Measurements from ENCODE around the gene RHOB.
A peak's percentile ranks its signal among the peaks of the same experiment; 100 is the strongest.
"Not testable (repeated sequence)": the region's sequence is repeated elsewhere in the genome, so short reads cannot be mapped to it uniquely, and the experiment has no call there.

RHOB gene
- 75.4 to 216 reads per million in 2 donors for total RNA-seq

DNA sequence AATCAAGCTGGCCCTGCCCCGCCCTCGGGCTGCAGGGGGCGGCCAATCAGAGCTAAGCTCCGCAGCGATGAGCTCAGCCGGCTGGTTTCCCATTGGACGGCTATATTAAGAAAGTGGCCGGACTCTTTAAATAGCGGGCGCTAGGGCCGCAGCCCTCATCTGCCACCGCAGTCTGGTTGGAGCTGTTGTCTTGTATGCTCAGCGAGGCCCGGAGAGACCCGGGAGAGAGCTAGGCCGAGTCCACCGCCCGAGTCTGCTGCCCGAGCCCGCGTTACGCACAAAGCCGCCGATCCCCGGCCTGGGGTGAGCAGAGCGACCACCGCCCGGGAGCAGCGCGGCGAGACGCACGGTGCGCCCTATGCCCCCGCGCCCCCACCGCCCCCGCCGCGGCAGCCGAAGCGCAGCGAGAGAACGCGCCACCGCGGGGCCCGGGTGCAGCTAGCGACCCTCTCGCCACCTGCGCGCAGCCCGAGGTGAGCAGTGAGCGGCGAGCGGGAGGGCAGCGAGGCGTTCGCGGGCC is at the start of gene RHOB:
Gene RHOB (plus strand): TSS at position 158 of the 520 bp plus-strand sequence. CDS start 392 bp downstream, outside the sequence.
- DNase-seq = peak; percentile 56 to 93 (median 78)

DNA sequence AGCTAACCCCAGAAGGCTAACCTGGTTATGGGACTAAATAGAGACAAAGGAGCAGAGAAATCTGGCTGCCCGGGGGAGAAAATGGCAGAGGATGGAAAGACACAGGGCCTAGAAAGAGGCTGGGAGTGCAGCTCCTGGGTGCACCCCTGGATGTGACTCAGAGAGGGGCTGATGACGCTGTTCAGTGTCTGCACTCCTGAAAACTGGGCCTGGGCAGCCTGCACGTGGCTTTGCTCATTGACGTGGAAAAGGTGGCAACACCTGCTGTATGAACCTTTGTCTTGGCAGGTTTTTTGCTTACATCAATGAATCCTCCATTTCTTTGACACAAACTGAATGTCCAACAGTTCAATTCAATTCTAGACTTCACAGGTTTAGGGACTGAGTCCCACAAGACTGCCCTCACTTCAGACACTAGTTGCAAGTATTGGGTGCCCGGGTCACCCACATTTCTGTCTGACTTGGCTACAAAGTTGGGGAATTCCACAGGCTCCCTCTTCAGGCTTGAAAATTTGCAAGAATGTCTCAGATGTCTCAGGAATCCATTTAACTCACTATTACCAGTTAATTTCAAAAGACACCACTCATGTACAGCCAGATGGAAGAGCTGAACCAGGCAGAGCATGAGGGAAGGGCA is 48.9 kb upstream of the RHOB start:
- no peak for DNase-seq

DNA sequence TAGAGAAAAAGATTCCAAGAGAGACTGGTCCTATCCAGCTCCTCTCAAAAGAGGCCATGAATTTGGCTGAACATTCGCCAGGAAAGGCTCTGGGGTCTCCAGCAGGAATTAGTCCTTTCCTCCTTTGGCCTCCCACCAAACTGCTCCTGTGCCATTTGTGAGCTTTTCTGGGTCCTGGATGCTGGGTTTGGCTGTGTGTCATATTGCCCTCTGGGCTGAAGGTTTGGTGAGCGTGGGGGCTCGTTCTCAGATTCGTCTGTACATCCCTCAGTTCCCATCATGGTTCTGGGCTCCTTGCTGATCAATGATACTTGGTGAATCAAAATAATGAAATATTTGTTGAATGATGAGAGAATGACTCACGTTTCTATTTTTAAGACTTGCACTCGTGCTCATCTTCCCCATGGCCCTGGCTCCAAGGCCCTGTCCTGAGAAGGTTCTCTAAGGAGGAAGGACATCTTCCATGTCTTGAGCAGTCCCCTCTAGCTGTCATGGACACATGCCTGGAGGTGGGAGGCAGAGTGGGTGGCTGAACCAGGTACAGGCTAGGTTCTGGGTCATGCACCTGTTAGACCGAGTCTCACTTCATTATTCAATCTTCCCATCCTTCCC is 47.8 kb upstream of the RHOB start:
- DNase-seq = no peak

DNA sequence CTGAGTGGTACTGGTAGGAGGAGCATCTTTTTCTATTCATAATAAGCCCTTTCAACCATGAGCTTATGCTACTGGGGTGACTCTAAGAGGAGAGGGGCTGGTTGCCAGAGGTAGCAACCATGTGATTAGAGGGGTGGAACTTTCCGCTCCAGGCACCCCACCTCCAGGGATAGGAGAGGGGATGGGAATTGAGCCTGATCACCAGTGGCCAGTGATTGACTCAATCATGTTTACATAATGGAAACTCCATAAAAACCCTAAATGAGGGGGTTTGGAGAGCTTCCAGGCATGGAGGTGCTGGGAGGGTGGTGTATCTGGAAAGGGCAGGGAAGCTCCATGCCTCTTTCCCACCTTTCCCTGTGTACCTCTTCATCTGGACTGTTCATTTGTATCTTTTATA is 46.6 kb upstream of the RHOB start:
- no peak for DNase-seq

DNA sequence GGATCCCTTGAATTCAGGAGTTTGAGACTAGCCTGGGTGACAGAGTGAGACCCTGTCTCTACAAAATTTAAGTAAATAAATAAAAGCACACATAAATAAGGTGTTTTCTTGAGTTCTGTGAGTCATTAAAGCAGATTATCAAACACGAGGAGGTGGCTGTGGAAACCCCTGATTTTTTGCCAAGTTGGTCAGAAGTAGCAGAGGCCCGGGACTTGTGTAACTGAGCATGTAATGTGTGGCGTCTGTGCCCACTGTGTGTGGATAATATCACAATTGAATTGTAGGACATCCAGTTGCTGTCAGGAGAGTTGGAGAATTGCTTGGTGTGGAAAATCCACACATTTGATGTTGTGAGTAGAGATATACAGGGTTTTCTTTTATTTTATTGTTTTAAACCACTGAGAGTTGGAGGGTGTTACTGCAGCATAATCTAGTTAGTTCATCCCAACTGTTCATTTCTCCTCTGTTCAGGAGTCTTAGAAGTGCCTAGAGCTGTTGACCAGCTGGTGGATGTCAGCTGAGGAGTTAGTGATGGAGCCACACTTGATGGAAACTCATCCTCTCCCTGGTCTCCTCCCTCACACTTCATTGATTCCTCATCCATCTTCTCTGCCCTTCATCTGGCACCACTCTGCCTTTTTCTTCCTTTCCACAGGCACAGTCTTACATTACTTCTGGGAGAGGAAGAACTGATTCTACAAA is 45.9 kb upstream of the RHOB start:
- no peak for DNase-seq

DNA sequence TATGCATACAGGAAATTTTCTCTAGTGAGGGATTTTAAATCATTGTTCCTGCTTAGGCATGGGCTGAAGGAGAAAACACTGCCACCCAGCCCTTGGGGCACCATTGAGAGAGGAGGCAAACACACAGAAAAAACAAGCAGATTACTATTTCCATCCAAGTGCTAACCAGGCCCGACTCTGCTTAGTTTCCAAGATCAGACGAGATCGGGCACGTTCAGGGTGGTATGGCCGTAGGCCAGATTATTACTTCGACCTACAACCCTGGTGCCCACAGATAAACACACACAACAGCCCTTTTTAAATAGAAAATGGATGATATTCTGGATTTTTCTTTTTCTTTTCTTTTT is 45.4 kb upstream of the RHOB start:
- no peak for DNase-seq

DNA sequence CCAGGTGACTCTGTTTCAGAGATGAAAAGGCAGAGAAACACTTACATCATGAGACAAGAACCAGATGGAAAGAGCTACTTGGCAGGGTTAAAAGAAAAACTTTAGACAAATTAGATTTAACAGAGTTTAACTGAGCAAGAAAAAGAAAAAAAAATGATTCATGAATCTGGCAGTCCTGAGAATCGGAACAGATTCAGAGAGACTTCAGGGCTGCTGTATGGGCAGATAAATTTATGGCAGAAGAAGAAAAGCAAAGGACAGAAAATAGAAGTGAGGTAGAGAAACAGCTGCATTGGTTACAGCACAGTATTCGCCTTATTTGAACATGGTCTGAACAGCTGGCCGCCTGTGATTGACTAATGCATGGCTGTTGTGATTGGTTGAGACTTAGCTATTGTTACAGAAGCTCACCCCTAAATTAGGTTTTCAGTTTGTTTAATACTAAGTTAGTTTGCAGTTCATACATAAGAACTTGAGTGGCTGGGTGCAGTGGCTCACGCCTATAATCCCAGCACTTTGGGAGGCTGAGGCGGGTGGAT is 43.0 kb upstream of the RHOB start:
- DNase-seq = no peak

DNA sequence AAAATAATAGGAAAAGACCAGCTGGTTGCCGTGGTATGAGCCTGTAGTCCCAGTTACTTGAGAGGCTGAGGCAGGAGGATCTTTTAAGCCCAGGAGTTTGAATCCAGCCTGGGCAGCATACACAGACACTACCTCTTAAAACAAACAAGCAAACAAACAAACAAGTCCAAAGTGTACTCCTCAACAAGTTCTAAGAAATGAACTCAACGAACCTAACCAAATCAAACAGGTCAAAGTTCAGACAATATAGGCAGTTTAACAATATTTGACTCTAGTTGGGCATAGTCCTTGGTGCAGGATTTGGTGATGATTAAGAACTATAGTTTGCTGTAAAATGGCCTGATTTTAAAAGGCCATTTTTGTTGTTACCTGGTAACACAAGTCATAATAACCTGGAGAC is 41.9 kb upstream of the RHOB start:
- no peak for DNase-seq

DNA sequence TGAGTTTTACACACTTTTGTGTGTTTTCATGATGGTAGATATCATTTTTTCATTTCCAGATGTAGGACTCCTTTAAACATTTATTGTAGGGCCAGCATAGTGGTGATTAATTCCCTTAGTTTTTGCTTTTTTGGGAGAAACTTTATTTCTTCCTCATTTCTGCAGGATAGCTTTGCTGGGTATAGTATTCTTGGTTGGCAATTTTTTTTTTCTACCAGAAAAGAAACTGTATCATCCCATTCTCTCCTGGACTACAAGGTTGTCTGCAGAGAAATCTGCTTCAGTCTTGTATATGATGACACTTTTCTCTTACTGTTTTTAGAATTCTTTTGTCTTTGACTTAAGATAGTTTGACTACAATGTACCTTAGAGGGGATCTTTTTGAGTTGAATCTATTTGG is 37.8 kb upstream of the RHOB start:
- no peak for DNase-seq

DNA sequence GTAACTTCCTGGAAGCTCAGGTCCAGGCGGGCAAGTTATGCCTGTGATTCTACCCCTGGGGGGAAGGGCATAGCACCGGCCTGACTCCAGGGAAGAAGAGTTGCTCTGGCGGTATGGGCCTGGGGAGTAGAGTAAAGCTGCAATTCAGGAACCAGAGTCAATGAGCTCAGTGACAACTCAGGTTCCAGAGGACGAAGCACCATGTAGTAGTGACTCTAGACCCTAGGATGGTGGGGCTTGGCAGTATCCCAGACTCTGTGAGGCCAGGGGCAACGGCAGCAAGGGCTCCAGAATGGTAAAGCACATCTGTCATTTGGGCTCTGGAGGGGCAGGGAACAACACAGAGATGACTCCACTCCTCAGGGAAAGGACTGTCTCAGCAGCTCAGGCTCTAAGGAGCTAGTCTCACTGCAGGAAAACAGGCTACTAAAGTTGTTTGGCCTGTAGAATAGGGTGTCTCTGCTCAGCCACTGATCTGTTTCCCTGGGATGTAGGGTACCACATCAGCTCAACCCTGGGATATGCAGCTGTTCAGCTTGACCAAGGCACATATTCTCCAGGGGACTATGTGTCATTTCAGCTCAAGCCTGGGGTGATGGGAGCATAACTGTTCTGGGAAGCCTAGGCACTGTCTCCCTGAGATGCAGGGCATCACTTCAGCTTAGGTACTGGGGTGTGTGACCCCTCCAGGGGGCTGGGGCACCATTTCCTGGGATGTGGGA is 36.2 kb upstream of the RHOB start:
- no peak for DNase-seq

DNA sequence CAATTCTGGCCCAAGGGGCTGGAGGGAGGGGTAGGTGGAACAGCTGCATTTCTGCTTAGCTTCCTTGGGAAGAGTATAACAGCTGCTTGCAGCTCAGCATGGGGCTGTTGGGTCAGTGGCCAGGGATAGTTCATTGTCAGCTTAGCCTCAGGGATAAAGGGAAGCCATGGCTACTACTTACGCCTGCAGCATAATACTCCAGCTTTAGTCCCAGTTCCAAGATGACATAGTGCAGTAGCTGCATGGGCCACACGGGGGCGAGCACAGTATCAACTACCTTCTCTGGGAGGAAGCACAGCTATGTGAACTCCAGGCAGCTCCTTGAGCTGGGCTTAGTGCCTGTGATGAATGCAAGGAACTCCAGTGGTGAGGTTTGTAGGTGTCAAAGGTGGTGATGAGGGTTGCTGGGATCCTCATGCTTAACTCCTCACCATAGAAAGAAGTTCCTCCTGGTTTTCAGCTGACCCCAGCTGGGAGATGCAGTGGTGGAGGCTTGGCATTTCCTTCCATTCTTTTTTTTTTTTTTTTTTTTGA is 35.4 kb upstream of the RHOB start:
- peak; percentile 20 to 73 (median 52) for DNase-seq

DNA sequence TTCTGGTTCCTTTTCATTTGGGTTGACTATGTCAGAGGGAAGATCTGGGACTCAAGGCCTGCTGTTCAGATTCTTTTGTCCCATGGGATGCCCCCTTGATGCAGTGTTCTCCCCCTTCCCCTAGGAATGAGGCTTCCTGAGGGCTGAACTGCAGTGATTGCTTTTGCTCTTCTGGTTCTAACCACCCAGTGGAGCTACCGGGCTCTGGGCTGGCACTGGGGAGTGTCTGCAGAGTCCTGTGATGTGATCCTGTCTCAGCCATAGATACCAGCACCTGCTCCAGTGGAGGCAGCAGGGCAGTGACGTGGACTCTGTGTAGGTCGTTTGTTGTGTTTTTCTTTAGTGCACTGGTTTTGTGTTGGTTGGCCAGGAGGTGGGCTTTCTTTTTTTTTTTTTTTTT is 32.1 kb upstream of the RHOB start:
- DNase-seq = no peak

DNA sequence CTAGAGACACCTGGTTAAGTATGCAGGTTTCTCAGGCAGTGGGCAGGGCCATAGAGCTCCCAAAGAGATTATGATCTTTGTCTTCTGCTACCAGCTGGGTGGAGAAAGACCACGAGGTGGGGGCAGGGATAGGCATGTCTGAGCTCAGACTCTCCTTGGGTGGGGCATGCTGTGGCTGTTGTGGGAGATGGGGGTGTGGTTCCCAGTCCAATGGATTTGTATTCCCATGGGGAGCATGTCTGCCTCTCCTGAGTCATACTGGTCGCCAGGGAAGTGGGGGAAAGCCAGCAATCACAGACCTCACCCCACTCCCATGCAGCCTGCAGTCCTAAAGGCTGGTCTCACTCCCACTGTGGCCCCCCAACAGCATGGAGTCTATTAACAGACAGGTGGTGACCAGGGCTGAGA is 31.4 kb upstream of the RHOB start:
- no peak for DNase-seq

DNA sequence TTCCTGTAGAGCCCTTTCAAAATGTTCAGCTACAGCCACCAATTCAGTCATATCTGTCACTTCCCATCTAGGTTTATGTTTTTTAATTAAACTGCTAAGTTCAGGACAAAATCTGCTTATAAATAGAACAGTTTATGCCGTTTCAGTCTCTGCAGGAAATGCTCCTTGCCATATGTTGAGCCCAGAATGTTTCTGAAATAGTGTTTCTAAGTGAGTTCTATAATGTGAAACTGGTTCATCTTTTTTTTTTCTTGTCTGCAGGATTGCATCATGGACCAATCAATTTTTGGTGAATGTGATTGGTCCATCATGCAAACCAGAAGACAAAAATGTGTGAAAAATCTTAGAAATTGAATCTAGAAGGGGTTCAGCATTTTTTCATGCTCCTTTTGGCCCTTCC is 30.2 kb upstream of the RHOB start:
- no peak for DNase-seq

DNA sequence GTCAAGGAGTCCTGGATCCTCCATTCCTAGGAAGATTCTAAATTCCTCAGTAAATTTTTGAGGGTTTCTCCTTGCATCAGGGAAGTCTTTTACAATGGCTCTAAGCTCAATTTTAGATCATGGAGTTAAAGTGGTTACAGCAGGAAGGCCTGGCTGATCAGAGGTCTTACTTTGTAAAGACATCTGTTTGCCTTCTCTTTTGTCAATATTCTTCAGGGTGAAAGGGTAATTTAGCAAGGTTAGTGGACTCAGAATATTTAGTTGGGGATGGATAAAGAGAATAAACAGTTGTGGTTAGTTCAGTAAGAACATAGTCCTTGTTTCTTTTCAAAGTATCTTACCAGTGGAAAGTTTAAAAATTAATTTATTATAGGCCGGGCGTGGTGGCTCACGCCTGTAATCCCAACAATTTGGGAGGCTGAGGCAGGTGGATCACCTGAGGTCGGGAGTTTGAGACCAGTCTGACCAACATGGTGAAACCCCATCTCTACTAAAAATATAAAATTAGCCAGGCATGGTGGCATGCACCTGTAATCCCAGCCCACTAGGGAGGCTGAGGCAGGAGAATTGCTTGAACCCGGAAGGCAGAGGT is 29.5 kb upstream of the RHOB start:
- DNase-seq = not testable (repeated sequence)

DNA sequence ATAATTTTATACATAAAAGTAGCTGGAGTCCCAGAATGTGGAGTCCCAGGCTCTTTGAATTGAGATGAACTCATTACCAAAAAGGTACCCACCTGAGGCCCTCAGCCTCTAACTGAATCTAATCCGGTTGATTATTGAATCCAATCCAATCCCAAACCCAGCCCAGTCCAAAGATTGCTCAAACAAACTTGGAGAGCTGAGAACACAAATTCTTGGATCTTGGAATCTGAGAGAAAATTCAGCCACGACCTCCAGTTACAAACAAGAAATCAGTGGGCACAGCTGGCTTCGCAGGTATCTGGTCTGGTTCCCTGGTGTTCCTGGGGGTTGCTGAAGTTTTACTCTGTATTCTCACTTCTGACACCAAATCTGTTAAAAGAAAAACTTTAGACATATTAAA is 28.4 kb upstream of the RHOB start:
- DNase-seq = no peak

DNA sequence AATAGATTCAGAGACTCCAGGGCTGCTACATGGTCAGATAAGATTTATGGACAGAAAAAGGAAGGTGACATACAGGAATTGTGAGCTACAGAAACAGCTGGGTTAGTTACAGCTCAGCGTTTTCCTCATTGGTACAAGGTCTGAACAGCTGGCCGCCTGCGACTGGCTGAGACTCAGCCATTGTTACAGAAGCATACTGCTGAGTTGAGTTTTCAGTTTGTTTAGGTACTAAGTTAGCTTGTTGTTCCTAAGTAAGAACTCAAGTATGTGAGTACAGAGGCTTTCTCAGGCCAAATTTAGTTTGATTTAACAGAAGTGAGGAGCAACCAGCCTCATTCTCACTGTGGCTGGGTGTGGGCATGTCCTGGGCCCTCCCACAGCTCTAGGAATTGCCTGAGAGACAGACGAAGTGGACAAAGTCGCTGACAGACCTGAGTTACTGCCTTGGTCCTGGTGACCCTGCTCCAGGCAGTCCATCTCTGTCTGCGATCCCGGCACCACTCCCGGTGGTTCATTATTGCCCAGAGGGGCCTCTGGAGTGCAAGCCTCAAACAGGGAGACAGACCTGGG is 27.8 kb upstream of the RHOB start:
- no peak for DNase-seq

DNA sequence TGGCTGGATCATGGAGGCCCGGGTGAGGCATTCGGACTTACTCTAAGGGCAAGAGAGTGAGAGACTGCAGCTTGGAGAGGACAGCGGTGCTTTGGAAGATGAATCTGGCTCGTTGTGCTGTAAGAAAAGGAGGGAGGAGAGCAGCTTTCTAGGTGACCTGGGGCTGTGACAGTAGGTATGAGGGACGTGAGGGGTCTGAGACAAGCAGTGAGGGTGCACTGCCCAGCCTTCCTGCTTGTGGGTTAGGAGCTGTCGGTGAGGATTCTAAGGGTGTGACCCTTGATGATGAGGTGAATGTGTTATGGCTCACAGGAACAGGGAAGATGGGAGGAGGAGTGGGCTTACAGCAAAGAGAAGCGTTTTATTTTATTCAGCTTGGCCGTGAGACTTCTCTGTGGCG is 27.1 kb upstream of the RHOB start:
- no peak for DNase-seq

DNA sequence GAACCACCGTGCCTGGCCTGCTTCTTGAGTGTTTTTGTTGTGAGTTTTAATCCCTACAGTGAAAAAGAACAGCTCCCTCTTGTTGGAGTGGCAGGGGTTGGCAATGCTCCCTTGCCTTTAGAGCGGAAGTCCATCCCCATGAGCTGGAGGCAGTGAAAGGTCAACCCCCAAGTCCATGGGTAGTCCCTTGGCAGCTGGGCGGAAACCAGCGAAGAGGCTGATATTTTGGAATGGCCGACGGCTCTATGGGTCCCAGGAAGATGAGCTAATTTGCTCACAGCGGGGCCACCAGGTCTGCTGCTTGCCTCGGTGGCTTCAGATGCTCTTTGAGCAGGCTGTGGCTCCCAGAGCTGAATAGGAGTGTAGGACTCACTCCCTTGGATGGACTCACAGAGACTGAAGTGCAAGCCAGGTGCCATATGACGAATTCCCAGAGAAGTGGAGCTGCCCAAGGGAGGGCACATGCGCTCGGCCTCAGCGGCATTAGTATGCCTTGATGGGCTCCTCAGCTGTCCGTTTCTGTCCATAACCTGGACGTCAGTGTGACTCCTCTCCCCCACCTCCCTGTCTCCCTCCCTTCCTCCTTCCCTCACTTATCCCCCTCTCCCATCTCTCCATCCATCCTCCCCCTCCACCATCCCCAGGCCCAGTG is 25.4 kb upstream of the RHOB start:
- no peak for DNase-seq

DNA sequence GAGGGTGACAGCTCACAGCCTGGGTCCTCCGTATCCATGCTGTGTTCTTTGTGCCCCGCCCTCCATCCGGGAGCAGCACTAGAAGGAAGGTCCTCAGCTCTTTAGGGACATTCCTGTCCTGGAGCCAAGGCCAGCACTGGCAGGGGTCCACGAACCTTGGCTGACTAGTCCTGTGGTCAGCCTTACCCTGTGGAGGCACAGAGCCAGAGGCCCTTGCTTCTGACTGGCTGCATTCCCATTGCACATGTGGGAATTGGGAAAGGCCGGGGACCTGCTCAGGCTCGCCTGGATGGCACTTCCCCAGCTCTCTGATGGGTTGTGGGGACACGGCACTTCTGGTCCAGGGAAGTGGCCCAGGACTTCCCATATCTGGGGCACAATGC is 24.9 kb upstream of the RHOB start:
- DNase-seq = no peak
